Ovary (tissue), 9 donors: ENCODE data around the gene CBR4. TPM values are rescaled to one million over a fixed set of nuclear protein-coding genes. Genes with fewer than 3 reads are reported as not detected.
"Not testable (repeated sequence)": the region's sequence is repeated elsewhere in the genome, so short reads cannot be mapped to it uniquely, and the experiment has no call there.

Source experiments
- DNase-seq, 5 donors: peaks; one replicate each; pipeline ENCODE4 v3.0.0-alpha.2; 2019 to 2020
- H3K27ac ChIP-seq, 2 donors: fragments of 200-600 bp; one replicate each; pipeline versions ENCODE4 v1.5.1 to v1.8.0; 2019 to 2022
- H3K27me3 ChIP-seq: fragments of 200-600 bp; one replicate; pipeline ENCODE4 v1.8.0; 2022
- H3K36me3 ChIP-seq: fragments of 200-600 bp; sonication (generic); one replicate; pipeline ENCODE4 v1.5.1; 2019
- H3K4me1 ChIP-seq: one replicate; pipeline ENCODE4 v1.8.1; 2013; ENCODE audit warnings: mild to moderate bottlenecking, moderate library complexity; ENCODE audit not compliant: insufficient read depth
- H3K4me3 ChIP-seq: fragments of 200-600 bp; sonication (generic); one replicate; pipeline ENCODE4 v1.5.1; 2017
- H3K9me3 ChIP-seq, 2 donors: fragments of 200-600 bp in 1 of 2; sonication (generic) in 1 of 2; one replicate each; pipeline versions ENCODE4 v1.5.1 to v1.8.1; 2013 to 2019; ENCODE audit warnings: mild to moderate bottlenecking in 1 of 2, moderate library complexity in 1 of 2
- EP300 ChIP-seq: sonication (generic); formaldehyde crosslinking; IDR thresholded peaks from one replicate; pipeline ENCODE4 v1.6.1; 2017; ENCODE audit warnings: antibody characterized with exemption
- POLR2A ChIP-seq: fragments of 450-650 bp; IDR thresholded peaks from one replicate; pipeline ENCODE4 v1.6.1; 2017; ENCODE audit warnings: antibody characterized with exemption, mild to moderate bottlenecking, moderate library complexity
- WGBS, 3 donors: extraction: QIAGEN DNeasy Blood & Tissue Kit in 1 of 3; methylation state at CpG; one replicate each; pipeline versions ENCODE4 v1.1.5 to v1.1.7; 2013 to 2017; 5-methylcytosine and 5-hydroxymethylcytosine counted together
- intact Hi-C, 4 donors: fragments of 100-400 bp; cut with DNase I; formaldehyde crosslinking; loops; one replicate each; pipeline versions ENCODE4 v1.11.0 to v1.15.1; 2022 to 2023
- polyA plus RNA-seq, 2 donors: library from polyadenylated mRNA; stranded (reverse); fragments of 200-250 nt in 1 of 2; fragments of 350-450 nt in 1 of 2; fragmentation: Illumina TruSeq in 1 of 2; extraction: RNeasy Lipid Tissue Mini Kit (QIAGEN cat#74804) in 1 of 2; gene quantifications; one replicate each; pipeline ENCODE4 v1.2.3, GENCODE V29; 2013 to 2014
- total RNA-seq, 7 donors: library from RNA; depleted of rRNA in 2 of 7; stranded (reverse); fragments of >200 nt in 2 of 7; fragmentation: NEBNext Ultra II Directional in 3 of 7; extraction: Animal tissue kit (Norgen Biotek cat#: 25700) in 3 of 7; gene quantifications; one replicate each; pipeline versions ENCODE4 v1.1.0 to v1.2.4, GENCODE V29; 2016 to 2023
- TF ChIP-seq, protein P1 (sequence below), 3 donors: fragments of 450-650 bp in 2 of 3; fragments of 200-600 bp in 1 of 3; IDR thresholded peaks; one replicate each; pipeline versions ENCODE4 v1.5.1 to v1.8.0; 2016 to 2022; ENCODE audit warnings: antibody characterized with exemption in 3 of 3, mild to moderate bottlenecking in 1 of 3
- donor health status: DM: no; HTN: no; CAD: no; lungs with moderate emphysema.
- donor health status: DM: no; HTN: no; CAD: no.
- donor health status: Bipolar disorder and iron deficiency.
- donor health status: DM: yes; HTN: yes; CAD: no.
- donor health status: DM: no; HTN: no; CAD: no.
- donor health status: DM: yes; HTN: yes; CAD: no.

CBR4 gene
- total and polyA plus RNA-seq, 9 donors: 8.9 to 24.0 (median 20.1) TPM

DNA sequence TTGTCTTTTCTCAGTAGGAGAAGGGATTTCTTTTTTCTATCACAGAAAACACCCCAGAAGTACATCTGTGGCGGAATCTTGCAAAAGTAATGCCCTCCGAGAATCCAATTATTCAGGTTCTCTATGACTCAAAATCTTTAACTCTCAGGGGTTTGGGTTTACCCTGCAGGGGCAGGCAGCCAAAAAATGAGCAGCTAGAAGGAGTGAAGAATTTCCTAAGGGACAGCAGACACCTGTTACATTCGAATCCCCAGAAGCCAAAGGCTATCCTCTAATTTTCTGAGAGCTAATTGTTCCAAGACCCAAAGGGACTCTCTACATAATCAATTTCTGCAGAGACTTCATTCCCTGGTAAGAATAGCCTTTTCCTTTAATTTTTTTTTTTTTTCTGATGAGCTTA, 27.5 kb upstream of the CBR4 start:
- WGBS, 3 donors: 80 to 82% (median 81%) methylated on average over 3 of the region's 3 CpGs

DNA sequence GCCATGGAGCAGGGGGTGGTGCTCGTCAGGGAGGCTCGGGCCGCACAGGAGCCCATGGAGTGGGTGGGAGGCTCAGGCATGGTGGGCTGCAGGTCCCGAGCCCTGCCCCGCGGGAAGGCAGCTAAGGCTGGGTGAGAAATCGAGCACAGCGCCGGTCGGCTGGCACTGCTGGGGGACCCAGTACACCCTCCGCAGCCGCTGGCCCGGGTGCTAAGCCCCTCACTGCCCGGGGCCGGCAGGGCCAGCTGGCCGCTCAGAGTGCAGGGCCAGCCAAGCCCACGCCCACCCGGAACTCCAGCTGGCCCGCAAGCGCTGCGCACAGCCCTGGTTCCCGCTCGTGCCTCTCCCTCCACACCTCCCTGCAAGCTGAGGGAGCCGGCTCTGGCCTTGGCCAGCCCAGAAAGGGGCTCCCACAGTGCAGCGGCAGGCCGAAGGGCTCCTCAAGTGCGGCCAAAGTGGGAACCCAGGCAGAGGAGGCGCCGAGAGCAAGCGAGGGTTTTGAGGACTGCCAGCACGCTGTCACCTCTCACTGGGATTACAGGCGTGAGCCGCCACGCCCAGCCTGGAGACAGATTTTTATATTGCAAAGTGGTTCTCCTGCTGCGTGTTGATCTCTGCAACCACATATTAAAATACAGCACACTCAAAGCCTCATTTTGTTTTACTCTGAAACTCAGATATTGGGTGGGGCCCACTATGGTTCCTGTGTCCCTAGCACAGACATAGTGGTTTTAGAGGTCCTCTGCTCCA, 26.0 kb upstream of the CBR4 start:
- H3K9me3 ChIP-seq, H3K36me3 ChIP-seq, H3K27ac ChIP-seq, H3K27me3 ChIP-seq, intact Hi-C loops, H3K4me3 ChIP-seq, H3K4me1 ChIP-seq, DNase-seq: not testable (repeated sequence)
- 97 to 98% (median 98%) methylated on average over 28 to 35 of the region's 35 CpGs for WGBS, 3 donors

More for the DNA sequence above, 27.5 kb upstream of the CBR4 start:
- H3K27ac ChIP-seq: no peak overlapping the region
- intact Hi-C loops: no loop called here
- H3K4me3 ChIP-seq: no peak overlapping the region
- no peaks in the 10 kb centered on the region for H3K4me1 ChIP-seq
- TF ChIP-seq, protein P1, sequence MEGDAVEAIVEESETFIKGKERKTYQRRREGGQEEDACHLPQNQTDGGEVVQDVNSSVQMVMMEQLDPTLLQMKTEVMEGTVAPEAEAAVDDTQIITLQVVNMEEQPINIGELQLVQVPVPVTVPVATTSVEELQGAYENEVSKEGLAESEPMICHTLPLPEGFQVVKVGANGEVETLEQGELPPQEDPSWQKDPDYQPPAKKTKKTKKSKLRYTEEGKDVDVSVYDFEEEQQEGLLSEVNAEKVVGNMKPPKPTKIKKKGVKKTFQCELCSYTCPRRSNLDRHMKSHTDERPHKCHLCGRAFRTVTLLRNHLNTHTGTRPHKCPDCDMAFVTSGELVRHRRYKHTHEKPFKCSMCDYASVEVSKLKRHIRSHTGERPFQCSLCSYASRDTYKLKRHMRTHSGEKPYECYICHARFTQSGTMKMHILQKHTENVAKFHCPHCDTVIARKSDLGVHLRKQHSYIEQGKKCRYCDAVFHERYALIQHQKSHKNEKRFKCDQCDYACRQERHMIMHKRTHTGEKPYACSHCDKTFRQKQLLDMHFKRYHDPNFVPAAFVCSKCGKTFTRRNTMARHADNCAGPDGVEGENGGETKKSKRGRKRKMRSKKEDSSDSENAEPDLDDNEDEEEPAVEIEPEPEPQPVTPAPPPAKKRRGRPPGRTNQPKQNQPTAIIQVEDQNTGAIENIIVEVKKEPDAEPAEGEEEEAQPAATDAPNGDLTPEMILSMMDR (IDR thresholded peaks at IDR 0.05): no peak
- TF ChIP-seq POLR2A (no peak), EP300 (no peak)
- no peaks in the 10 kb centered on the region for H3K27me3 ChIP-seq
- DNase-seq: no peak
- no peaks in the 10 kb centered on the region for H3K9me3 ChIP-seq
- no peaks in the 10 kb centered on the region for H3K36me3 ChIP-seq

GRCh38 chr4:169033660-169034059, 23.6 kb upstream of the CBR4 start:
- H3K27ac ChIP-seq: no peak overlapping the region
- H3K9me3 ChIP-seq: no peaks in the 10 kb centered on the region
- H3K27me3 ChIP-seq: no peaks in the 10 kb centered on the region
- TF ChIP-seq, protein P1 (IDR thresholded peaks at IDR 0.05): no peak
- no peak for TF ChIP-seq EP300
- no peak for TF ChIP-seq POLR2A
- 74 to 83% (median 76%) methylated on average over 6 of the region's 6 CpGs for WGBS, 3 donors
- H3K36me3 ChIP-seq: no peaks in the 10 kb centered on the region
- H3K4me1 ChIP-seq: no peaks in the 10 kb centered on the region
- intact Hi-C loops: no loop called here
- no peak overlapping the region for H3K4me3 ChIP-seq
- DNase-seq: no peak

GRCh38 chr4:169032883-169033645, 23.0 kb upstream of the CBR4 start:
- DNase-seq: no peak
- Histone ChIP-seq H3K27me3 (no peaks in the 10 kb centered on the region), H3K36me3 (no peaks in the 10 kb centered on the region), H3K9me3 (no peaks in the 10 kb centered on the region), H3K4me3 (no peak overlapping the region), H3K27ac (no peak overlapping the region), H3K4me1 (no peaks in the 10 kb centered on the region)
- intact Hi-C loops: no loop called here
- TF ChIP-seq, protein P1 (IDR thresholded peaks at IDR 0.05): no peak
- no peak for TF ChIP-seq EP300
- no peak for TF ChIP-seq POLR2A
- 80 to 85% (median 81%) methylated on average over 5 of the region's 5 CpGs for WGBS, 3 donors

- DNase-seq: no peak
- no peaks in the 10 kb centered on the region for H3K27me3 ChIP-seq
- H3K27ac ChIP-seq: no peak overlapping the region
- H3K9me3 ChIP-seq: no peaks in the 10 kb centered on the region
- H3K4me1 ChIP-seq: no peaks in the 10 kb centered on the region
- no peaks in the 10 kb centered on the region for H3K36me3 ChIP-seq
- H3K4me3 ChIP-seq: no peak overlapping the region
- intact Hi-C loops: no loop called here
- TF ChIP-seq POLR2A: no peak
- TF ChIP-seq EP300: no peak
- TF ChIP-seq, protein P1 (IDR thresholded peaks at IDR 0.05): no peak
Observed at GRCh38 chr4:169032194-169032593, 22.1 kb upstream of the CBR4 start.
